NCI-H1694 treated with DMSO at 0.1 percent for 48 hours (cell line): ENCODE data around the gene TCN2.
"Not testable (repeated sequence)": the region's sequence is repeated elsewhere in the genome, so short reads cannot be mapped to it uniquely, and the experiment has no call there.

ENCODE experiments used
- DNase-seq: peaks from one replicate; lab custom pipeline; 2025; lab: John Stamatoyannopoulos, UW

The TCN2 gene

DNA sequence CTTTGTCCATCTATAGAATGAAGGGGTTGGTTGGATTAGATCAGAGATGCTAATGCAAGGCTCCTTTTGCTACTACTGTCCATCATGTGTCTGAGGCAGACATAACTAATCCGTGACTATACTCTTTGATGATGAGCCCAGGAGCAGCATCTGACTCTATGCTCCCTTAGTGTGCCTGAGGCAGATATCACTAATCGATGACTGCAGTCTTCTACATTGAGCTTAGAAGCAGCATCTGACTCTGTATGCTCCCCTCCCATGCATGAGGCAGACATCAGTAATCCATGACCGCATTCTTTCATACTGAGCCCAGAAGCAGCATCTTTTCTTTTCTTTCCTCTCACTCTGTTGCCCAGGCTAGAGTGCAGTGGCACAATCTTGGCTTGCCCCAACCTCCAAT lies 4.2 kb downstream of the TCN2 start:
- DNase-seq, result no peak

GRCh38 chr22:30612789-30613188 lies 5.8 kb downstream of the TCN2 start:
- DNase-seq, result no peak

DNA sequence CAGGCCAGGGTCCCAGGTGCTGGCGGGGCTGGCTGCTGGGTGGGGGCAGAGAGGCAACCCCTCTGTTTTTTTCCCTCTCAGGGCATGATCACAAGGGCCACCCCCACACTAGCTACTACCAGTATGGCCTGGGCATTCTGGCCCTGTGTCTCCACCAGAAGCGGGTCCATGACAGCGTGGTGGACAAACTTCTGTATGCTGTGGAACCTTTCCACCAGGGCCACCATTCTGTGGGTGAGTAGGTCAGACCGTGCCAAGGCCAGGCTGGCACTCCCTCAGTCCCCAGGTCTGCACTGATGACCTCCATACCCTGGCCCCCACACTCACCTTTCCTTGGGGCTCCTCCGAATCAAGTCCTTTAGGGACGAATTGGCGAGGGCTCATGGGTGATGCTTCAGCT lies 7.3 kb downstream of the TCN2 start:
- no peak for DNase-seq

GRCh38 chr22:30614879-30615278 lies 7.9 kb downstream of the TCN2 start:
- no peak for DNase-seq

DNA sequence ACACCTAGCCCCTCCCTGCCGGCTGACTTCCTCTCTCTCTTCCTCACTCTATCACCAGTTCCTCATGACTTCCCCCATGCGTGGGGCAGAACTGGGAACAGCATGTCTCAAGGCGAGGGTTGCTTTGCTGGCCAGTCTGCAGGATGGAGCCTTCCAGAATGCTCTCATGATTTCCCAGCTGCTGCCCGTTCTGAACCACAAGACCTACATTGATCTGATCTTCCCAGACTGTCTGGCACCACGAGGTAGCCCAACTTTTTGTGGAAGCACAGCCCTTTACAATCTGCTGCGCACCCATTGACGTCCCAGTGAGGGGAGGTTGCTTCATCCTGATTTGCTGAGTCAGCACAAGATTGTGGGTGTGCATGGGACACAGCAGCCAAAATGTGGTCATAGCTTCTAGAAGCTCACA lies 8.6 kb downstream of the TCN2 start:
- DNase-seq, result no peak

- no peak for DNase-seq
Measured at GRCh38 chr22:30617819-30618218, 10.8 kb downstream of the TCN2 start.

GRCh38 chr22:30619909-30620308 lies 12.9 kb downstream of the TCN2 start:
- DNase-seq, result not testable (repeated sequence)

GRCh38 chr22:30626413-30626812 lies 19.4 kb downstream of the TCN2 start:
- no peak for DNase-seq

DNA sequence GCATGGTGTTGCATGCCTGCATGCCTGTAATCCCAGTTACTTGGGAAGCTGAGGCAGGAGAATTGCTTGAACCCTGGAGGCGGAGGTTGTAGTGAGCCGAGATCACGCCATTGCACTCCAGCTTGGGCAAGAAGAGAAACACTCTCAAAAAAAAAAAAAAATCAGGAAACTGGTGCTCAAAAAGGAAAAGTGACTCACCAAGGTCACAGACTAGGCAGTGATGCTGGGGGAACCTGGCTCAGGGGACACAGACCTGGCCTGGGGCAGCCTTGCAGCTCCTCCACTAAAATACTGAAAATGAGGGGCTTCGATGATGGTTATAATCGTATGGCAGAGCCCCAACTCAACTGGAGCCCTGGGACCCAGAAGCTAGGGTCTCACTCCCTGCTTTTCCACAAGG lies 20.5 kb downstream of the TCN2 start:
- DNase-seq, result no peak

DNA sequence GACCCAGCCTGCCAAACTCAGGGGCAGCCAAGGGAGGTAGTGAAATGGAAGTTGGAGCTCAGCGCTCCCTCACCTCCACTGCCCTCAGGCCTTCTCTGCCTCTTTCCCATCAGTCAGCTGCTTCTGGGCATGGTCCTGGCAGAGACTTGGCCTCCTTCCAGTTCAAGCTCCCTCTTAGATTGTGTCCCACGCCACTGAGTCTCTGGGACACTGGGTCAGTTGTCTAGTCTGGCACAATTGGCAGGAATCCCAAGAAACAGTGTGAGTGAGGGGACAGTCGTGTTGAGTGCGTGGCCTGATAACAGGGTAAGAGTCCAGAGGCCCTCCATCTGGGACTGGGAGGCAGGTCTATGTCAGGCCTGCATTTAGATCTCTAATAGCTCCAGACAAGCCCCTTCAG lies 21.5 kb downstream of the TCN2 start:
- no peak for DNase-seq

- not testable (repeated sequence) for DNase-seq
Measured at GRCh38 chr22:30631469-30631868, 24.5 kb downstream of the TCN2 start.

DNA sequence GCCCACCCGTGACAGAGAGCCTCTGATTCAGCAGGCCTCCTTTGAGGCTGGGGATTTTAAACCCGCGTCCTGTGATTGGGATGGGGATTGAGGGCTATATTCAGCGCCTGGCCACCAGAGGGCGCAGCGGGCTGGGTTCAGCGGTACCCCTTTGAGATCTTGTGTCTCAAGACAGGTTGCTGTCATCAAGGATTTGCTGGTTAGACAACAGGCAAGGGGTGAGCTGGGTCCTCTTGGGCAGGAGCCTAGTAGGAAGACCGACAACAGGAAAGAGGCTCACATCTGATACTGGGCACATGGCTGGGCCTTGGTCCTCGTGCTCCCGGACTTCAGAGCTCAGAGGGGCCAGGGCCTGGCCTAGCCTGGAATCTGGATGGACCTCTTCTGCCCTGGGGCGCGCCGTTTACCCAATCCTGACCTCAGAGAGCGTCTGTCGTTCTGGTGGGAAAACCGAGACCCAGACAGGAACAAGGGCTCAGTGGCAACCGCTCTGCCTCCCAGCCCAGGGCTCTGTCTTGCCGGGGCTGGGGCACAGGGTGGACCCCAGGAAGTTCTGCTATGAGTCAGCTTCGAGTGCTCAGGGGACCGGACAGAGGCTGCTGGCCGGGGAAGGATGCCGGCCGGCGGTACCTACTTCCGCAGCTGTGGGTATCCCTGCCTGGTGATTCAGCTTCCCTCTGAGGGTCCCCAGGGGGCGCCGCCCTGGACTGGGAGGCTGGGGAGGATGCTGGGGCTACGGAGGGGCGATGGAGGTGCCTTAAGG lies 27.7 kb downstream of the TCN2 start:
- peak; percentile 58 for DNase-seq

- peak; percentile 52 for DNase-seq
Measured at GRCh38 chr22:30635273-30636225, 28.6 kb downstream of the TCN2 start, which contains the start of gene SLC35E4. SLC35E4 (plus strand) TSS chr22:30635781; CDS start chr22:30636451, 670 bp downstream.

DNA sequence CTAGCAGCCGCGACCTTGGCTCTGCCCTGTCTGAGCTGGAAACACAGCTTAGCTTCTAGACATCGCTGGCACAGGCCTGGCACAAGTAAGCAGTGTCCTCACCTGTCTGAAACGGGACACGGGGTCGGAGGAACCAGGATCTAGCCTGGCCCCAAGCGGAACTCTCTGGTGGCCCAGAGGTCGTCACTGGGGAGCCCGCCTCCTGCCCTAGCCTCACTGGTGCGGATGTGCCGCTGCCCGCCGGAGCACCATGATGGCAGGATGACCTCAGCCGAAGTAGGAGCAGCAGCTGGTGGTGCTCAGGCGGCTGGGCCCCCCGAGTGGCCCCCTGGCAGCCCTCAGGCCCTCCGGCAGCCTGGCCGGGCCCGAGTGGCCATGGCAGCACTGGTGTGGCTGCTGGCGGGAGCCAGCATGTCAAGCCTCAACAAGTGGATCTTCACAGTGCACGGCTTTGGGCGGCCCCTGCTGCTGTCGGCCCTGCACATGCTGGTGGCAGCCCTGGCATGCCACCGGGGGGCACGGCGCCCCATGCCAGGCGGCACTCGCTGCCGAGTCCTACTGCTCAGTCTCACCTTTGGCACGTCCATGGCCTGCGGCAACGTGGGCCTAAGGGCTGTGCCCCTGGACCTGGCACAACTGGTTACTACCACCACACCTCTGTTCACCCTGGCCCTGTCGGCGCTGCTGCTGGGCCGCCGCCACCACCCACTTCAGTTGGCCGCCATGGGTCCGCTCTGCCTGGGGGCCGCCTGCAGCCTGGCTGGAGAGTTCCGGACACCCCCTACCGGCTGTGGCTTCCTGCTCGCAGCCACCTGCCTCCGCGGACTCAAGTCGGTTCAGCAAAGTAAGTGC lies 29.5 kb downstream of the TCN2 start:
- no peak for DNase-seq

DNA sequence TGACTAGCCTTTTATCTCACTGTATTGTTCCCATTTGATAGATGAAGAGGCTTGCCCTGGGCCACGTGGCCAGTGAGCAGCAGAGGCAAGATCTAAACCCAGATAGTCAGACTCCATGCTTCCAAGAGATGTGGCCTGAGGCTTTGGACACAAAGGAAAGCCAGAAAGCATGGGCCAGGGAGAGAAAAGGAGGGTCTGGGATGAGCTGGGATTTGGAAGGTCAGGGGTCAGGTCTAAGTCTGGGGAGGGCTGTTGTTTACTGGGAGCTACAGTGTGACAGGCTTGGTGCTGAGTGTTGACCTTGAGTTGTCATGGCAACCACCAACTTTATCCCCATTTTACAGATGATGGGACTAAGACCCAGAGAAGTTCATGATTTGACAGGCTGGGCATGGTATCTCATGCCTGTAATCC lies 30.7 kb downstream of the TCN2 start:
- no peak for DNase-seq

- DNase-seq, result no peak
Measured at GRCh38 chr22:30640361-30640760, 33.4 kb downstream of the TCN2 start.

GRCh38 chr22:30640839-30641430 lies 34.0 kb downstream of the TCN2 start:
- no peak for DNase-seq

GRCh38 chr22:30643055-30643875 lies 36.3 kb downstream of the TCN2 start:
- DNase-seq, result no peak

DNA sequence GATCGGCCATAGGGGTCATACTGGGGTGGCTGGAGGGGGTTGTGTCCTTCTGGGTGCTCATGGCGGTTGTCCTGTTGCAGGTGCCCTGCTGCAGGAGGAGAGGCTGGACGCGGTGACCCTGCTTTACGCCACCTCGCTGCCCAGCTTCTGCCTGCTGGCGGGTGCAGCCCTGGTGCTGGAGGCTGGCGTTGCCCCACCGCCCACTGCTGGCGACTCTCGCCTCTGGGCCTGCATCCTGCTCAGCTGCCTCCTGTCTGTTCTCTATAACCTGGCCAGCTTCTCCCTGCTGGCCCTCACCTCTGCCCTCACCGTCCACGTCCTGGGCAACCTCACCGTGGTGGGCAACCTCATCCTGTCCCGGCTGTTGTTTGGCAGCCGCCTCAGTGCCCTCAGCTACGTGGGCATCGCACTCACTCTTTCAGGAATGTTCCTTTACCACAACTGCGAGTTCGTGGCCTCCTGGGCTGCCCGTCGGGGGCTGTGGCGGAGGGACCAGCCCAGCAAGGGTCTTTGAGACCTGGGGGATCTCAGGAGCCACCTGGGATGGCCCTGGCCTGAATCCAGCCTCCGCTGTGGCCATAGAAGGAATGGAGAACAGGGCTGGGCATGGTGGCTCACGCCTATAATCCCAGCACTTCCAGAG lies 39.7 kb downstream of the TCN2 start:
- DNase-seq, result no peak

GRCh38 chr22:30647536-30647935 lies 40.6 kb downstream of the TCN2 start:
- DNase-seq, result no peak
